Measurements from ENCODE around the gene SYNRG.

The SYNRG gene

DNA sequence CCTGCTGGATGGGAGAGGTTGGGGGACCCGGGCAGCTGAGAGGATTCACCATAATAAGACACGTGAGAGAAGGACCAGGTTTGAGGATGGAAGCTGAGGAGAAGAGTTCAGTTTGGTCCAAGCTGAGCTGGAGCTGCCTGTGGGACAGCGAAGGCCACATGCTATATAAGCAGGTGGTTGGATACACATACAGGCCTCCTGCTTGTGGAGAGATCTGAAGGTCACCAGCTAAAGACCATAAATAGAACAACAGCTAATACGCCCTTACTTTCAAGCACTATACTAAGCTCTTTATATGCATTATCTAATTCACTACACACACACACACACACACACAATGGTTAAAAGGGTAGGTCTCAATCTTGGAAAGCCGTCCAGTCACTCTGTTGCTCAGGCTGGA, 87.4 kb downstream of the SYNRG start:
- CTCF ChIA-PET, result no interaction called here
- TF ChIP-seq, protein P1, sequence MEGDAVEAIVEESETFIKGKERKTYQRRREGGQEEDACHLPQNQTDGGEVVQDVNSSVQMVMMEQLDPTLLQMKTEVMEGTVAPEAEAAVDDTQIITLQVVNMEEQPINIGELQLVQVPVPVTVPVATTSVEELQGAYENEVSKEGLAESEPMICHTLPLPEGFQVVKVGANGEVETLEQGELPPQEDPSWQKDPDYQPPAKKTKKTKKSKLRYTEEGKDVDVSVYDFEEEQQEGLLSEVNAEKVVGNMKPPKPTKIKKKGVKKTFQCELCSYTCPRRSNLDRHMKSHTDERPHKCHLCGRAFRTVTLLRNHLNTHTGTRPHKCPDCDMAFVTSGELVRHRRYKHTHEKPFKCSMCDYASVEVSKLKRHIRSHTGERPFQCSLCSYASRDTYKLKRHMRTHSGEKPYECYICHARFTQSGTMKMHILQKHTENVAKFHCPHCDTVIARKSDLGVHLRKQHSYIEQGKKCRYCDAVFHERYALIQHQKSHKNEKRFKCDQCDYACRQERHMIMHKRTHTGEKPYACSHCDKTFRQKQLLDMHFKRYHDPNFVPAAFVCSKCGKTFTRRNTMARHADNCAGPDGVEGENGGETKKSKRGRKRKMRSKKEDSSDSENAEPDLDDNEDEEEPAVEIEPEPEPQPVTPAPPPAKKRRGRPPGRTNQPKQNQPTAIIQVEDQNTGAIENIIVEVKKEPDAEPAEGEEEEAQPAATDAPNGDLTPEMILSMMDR (conservative IDR thresholded peaks at IDR 0.05; ENCODE audit: low read depth), result no peak
- DNase-seq (ENCODE audit: low spot score), result no peak
- POLR2A ChIA-PET (ENCODE audit: low non-redundant PET), result no interaction called here
- H3K27ac ChIP-seq, result no peak overlapping the region

DNA sequence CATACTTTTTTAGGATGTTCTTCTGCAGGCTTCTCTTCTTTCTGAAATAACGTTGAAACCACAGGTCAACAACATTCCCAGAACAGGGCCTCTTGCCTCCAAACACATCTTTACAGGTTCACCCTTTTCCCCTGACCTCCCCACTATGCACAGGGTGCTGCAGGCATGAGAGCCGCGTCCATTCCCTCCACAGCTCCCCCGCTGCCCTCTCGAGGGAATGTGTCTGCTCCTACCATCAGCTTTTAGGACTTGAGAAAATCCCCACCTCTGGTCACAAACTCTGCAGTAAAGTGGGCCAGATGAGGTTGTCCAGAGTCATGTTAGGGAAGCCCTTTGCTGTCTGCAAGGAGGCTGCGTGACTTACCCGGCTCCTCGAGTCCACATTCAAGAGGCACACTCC, 89.0 kb downstream of the SYNRG start:
- ChIA-PET CTCF (no interaction called here), POLR2A (ENCODE audit: low non-redundant PET) (interaction anchor here (0.5 kb wide), 1 partner anchor 18 kb away, joined by 4 read pairs; no protein-coding TSS in a partner anchor)
- no peak for DNase-seq (ENCODE audit: low spot score)
- TF ChIP-seq, protein P1 (conservative IDR thresholded peaks at IDR 0.05; ENCODE audit: low read depth), result no peak
- no peak overlapping the region for H3K27ac ChIP-seq

DNA sequence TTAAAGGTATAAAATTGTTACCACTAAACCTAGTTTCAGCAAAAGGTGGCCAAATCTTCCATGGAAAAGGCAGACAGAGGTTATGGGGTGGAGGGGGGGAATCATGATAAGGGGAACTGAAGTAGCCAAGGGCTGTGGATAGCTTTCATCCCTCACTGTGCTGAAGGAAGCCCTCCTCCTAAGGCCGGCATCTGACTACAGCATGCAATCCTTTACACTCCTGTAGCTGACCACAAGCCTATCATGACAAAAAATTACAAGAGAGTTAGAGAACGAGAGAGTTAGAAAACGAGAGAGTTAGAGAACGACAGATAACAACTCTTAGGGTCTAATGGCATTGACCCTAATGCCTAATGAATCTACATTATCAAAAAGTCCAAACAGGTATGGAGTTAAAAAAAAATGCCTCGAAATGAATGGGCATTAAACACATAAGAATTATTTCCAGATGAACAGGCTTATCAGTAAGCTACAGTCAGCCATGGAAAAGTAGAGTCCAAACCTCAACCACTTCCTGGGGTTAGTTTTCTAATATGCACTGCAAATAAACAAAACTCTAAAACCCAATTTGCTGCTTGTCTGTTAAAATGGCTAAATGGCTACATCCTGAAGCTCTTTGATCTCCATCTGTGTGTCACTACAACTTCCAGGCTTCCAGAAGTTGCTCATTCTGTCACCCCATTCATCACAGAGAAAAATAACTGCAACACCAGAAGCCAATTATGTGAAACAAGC, 89.8 kb downstream of the SYNRG start:
- TF ChIP-seq, protein P1 (conservative IDR thresholded peaks at IDR 0.05; ENCODE audit: low read depth), result no peak
- ChIA-PET POLR2A (ENCODE audit: low non-redundant PET) (interaction anchor here (0.5 kb wide), 1 partner anchor 17 kb away, joined by 4 read pairs; no protein-coding TSS in a partner anchor), CTCF (interaction anchor here (0.6 to 2.6 kb wide), 5 partner anchors 8 to 1860 kb away, joined by 3 to 14 read pairs (median 4); no protein-coding TSS in a partner anchor)
- no peak for DNase-seq (ENCODE audit: low spot score)
- H3K27ac ChIP-seq, result no peak overlapping the region

DNA sequence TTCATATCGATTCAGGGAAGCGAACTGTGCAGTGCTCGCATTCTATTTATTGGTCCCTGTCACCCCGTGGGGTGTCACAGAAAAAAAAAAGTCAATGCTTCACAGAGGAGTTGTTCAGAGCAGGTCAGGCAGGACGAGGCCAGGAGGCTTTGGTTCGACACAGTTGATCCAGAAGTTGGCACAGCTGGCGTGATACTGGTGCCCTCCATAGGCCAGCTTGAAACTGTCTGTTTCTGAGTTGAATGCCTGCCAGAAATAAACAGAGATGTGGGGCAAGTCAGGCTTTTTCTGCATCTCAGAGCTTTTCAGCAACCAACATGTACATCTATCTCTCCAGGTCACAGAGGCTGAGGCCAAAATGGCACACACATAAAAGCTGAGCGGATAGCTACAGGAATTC, 90.4 kb downstream of the SYNRG start:
- CTCF ChIA-PET, result interaction anchor here (0.9 to 2.6 kb wide), 3 partner anchors 9 to 141 kb away, joined by 3 to 14 read pairs (median 5); no protein-coding TSS in a partner anchor
- POLR2A ChIA-PET (ENCODE audit: low non-redundant PET), result no interaction called here
- no peak overlapping the region for H3K27ac ChIP-seq
- DNase-seq (ENCODE audit: low spot score), result no peak
- TF ChIP-seq, protein P1 (conservative IDR thresholded peaks at IDR 0.05; ENCODE audit: low read depth), result no peak

DNA sequence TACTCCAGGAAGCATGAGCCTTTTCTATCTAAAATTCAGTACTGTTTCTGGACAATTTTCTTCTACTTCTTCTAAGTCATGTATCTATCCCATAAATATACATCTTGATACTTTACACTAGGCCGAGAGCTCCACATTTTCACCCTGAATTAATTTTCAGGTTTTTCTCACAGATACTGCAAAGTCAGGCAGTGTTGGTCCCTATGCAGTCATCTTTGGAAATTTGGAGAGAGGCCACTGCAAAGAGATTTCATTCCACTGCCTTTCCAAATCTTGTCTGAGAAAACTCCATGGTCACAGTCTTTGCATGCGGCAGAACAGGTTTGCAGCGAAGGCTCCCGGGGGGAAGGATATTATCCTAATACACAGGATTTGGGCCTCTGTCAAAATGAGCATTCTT, 91.3 kb downstream of the SYNRG start:
- no peak for DNase-seq (ENCODE audit: low spot score)
- no peak overlapping the region for H3K27ac ChIP-seq
- ChIA-PET CTCF (interaction anchor here (0.6 to 2.6 kb wide), 4 partner anchors 10 to 145 kb away, joined by 3 to 14 read pairs (median 4); no protein-coding TSS in a partner anchor), POLR2A (ENCODE audit: low non-redundant PET) (no interaction called here)
- TF ChIP-seq, protein P1 (conservative IDR thresholded peaks at IDR 0.05; ENCODE audit: low read depth), result no peak

DNA sequence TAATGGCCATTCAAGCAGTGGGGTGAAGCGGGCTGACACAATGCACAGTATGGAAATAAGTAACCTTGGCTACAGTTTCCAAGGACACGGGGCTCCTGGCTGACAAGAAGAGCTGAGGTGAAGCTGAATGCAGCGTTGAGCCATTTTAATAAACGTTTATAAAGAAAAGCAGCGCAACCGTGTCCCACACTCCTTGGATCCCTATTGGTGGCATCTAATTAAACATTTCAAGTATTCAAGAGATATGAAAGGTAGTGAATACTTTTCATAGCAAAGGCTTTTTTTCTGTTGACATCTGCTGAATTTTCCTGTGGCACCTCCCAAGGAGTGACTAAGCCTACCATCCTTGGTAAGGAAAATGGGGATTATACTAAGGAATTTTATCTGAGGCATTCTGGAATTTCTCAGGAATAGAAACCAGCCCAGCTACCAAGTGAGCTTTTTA, 93.1 kb downstream of the SYNRG start:
- ChIA-PET POLR2A (ENCODE audit: low non-redundant PET) (no interaction called here), CTCF (interaction anchor here (1.8 kb wide), 1 partner anchor 143 kb away, joined by 5 read pairs; no protein-coding TSS in a partner anchor)
- TF ChIP-seq, protein P1 (conservative IDR thresholded peaks at IDR 0.05; ENCODE audit: low read depth), result no peak
- peak; percentile 27 for DNase-seq (ENCODE audit: low spot score)
- H3K27ac ChIP-seq, result peak overlapping the region; percentile 72

All from RWPE1 (cell line).